Endometrium (tissue), 2 donors: ENCODE data around the gene CCNL2.
"Not testable (repeated sequence)": the region's sequence is repeated elsewhere in the genome, so short reads cannot be mapped to it uniquely, and the experiment has no call there.

Source experiments
- FAIRE-seq: peaks from 2 replicates; lab custom pipeline; 2012; peaks lifted over from hg19 to GRCh38; lab: Jason Lieb, UNC
- donor health status: control.
- donor health status: control.

CCNL2 gene

GRCh38 chr1:1399187-1399871 lies at the start of gene CCNL2:
Gene CCNL2, minus strand, starts transcription at chr1:1399335. Its CDS starts 29 bp downstream, at chr1:1399306.
- FAIRE-seq, result no peak

- not testable (repeated sequence) for FAIRE-seq
Measured at GRCh38 chr1:1446631-1447030, 47.5 kb upstream of the CCNL2 start.

GRCh38 chr1:1442069-1442770 lies 43.1 kb upstream of the CCNL2 start:
- no peak for FAIRE-seq

- no peak for FAIRE-seq
Measured at GRCh38 chr1:1441002-1441888, 42.1 kb upstream of the CCNL2 start.

- no peak for FAIRE-seq
Measured at GRCh38 chr1:1440262-1441001, 41.3 kb upstream of the CCNL2 start.

GRCh38 chr1:1439546-1440261 lies 40.6 kb upstream of the CCNL2 start:
- FAIRE-seq, result no peak

- FAIRE-seq, result no peak
Measured at GRCh38 chr1:1438531-1439381, 39.6 kb upstream of the CCNL2 start.

GRCh38 chr1:1437904-1438376 lies 38.8 kb upstream of the CCNL2 start:
- no peak for FAIRE-seq

- FAIRE-seq, result no peak
Measured at GRCh38 chr1:1437033-1437903, 38.1 kb upstream of the CCNL2 start.

GRCh38 chr1:1436630-1437032 lies 37.5 kb upstream of the CCNL2 start:
- no peak for FAIRE-seq

- no peak for FAIRE-seq
Measured at GRCh38 chr1:1435911-1436629, 36.9 kb upstream of the CCNL2 start.

GRCh38 chr1:1435106-1435903 lies 36.2 kb upstream of the CCNL2 start, which contains the start of gene VWA1:
Gene VWA1, plus strand, starts transcription at chr1:1435690. Its CDS starts 59 bp downstream, at chr1:1435749.
- FAIRE-seq, result no peak

- FAIRE-seq, result no peak
Measured at GRCh38 chr1:1434824-1435105, 35.6 kb upstream of the CCNL2 start.

GRCh38 chr1:1434131-1434823 lies 35.1 kb upstream of the CCNL2 start:
- no peak for FAIRE-seq

GRCh38 chr1:1433804-1434130 lies 34.6 kb upstream of the CCNL2 start:
- FAIRE-seq, result no peak

GRCh38 chr1:1432951-1433803 lies 34.0 kb upstream of the CCNL2 start:
- no peak for FAIRE-seq
